HG03060 (cell line): ENCODE results near the gene KRTAP2-3.
"Not testable (repeated sequence)": the region's sequence is repeated elsewhere in the genome, so short reads cannot be mapped to it uniquely, and the experiment has no call there.

ENCODE experiments used
- ATAC-seq: cut with Tn5 transposase; IDR thresholded peaks from one replicate; pipeline ENCODE4 v1.9.1; 2021; ENCODE audit warnings: low read depth, moderate number of reproducible peaks; ENCODE audit not compliant: unreplicated experiment

The KRTAP2-3 gene

GRCh38 chr17:41040783-41041571, 18.9 kb downstream of the KRTAP2-3 start, which contains the start of gene KRTAP1-1:
Gene KRTAP1-1, minus strand, starts transcription at chr17:41041450. Its CDS starts 53 bp downstream, at chr17:41041397.
- ATAC-seq, result not testable (repeated sequence)

GRCh38 chr17:41037853-41038350, 22.0 kb downstream of the KRTAP2-3 start:
- ATAC-seq, result no peak

GRCh38 chr17:41034346-41034935, 25.5 kb downstream of the KRTAP2-3 start, which contains the start of gene KRTAP1-3:
Gene KRTAP1-3, minus strand, starts transcription at chr17:41034874. Its CDS starts 53 bp downstream, at chr17:41034821.
- not testable (repeated sequence) for ATAC-seq

GRCh38 chr17:41029633-41030245, 30.2 kb downstream of the KRTAP2-3 start, which contains the start of gene KRTAP1-4:
Gene KRTAP1-4, minus strand, starts transcription at chr17:41030195. Its CDS starts 117 bp downstream, at chr17:41030078.
- ATAC-seq, result no peak

GRCh38 chr17:41026715-41027471, 33.0 kb downstream of the KRTAP2-3 start, which contains the start of gene KRTAP1-5:
Gene KRTAP1-5, minus strand, starts transcription at chr17:41027208. Its CDS starts 53 bp downstream, at chr17:41027155.
- ATAC-seq, result no peak

- no peak for ATAC-seq
Observed at GRCh38 chr17:41024697-41025096, 35.2 kb downstream of the KRTAP2-3 start.

- no peak for ATAC-seq
Observed at GRCh38 chr17:41020336-41020735, 39.6 kb downstream of the KRTAP2-3 start.

GRCh38 chr17:41019415-41019814, 40.5 kb downstream of the KRTAP2-3 start:
- ATAC-seq, result no peak

- ATAC-seq, result no peak
Observed at GRCh38 chr17:41018541-41018940, 41.4 kb downstream of the KRTAP2-3 start.

GRCh38 chr17:41016578-41017215, 43.2 kb downstream of the KRTAP2-3 start:
- no peak for ATAC-seq

GRCh38 chr17:41015454-41015853, 44.5 kb downstream of the KRTAP2-3 start:
- ATAC-seq, result no peak

- ATAC-seq, result no peak
Observed at GRCh38 chr17:41013606-41014005, 46.3 kb downstream of the KRTAP2-3 start.

GRCh38 chr17:41013181-41013580, 46.7 kb downstream of the KRTAP2-3 start:
- no peak for ATAC-seq

- no peak for ATAC-seq
Observed at GRCh38 chr17:41012326-41013120, 47.4 kb downstream of the KRTAP2-3 start.

- no peak for ATAC-seq
Observed at GRCh38 chr17:41010441-41010840, 49.5 kb downstream of the KRTAP2-3 start.

GRCh38 chr17:41009936-41010335, 50.0 kb downstream of the KRTAP2-3 start:
- ATAC-seq, result no peak

GRCh38 chr17:41009301-41009760, 50.6 kb downstream of the KRTAP2-3 start:
- no peak for ATAC-seq
